HG03432 (cell line): ENCODE measurements around the gene SPRYD3.
"Not testable (repeated sequence)": the region's sequence is repeated elsewhere in the genome, so short reads cannot be mapped to it uniquely, and the experiment has no call there.

ENCODE experiments used
- ATAC-seq: cut with Tn5 transposase; IDR thresholded peaks from one replicate; pipeline ENCODE4 v1.9.1; 2021; ENCODE audit warnings: mild to moderate bottlenecking, moderate library complexity; ENCODE audit not compliant: unreplicated experiment

Gene SPRYD3

DNA sequence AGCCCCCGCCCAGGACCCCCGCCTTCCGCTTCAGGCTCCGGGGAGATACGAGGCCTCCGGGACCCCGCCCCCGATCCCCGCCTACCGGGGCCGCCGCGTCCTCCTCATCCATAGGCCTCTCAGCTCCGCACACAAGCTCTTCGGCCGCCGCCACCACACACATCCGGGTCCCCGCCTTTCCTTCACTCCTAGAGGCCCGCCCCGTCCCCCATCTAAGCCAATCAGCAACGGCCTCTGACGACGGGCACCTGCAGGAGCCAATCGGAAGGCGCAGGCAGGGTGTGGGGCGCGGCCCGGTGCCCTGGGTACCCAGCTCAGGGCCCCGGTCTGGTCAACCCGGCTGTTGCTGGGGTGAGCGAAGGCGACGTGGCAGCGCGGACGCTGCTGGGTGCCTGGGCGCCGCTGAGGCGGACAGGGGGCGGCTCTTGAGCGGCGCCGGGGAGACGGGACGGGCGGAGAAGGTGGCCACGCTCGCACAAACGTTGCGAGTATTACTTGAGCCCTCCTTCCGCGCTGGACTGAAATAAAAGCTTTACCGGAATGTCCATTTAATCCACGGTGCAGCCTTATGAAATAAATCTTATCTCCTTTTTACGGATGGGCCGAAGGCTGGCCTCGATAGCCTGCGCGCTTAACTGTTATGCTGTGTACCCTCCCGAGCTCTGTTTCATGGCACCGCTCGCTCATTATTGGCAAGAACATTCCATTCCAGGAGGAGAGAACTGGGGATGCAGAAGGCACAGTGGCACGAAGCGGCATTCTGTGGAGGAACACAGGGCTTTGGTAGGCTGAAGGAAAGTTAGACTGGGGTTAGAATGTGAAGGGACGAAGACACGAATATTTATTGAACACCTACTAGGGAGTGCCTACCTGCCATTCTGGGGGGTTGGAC is at the start of gene SPRYD3:
SPRYD3 (minus strand) TSS at position 165 of the 892 bp plus-strand sequence; CDS start at position 108, 57 bp downstream.
- peak; percentile 99 for ATAC-seq

GRCh38 chr12:53127169-53127568 is 48.0 kb upstream of the SPRYD3 start:
- ATAC-seq = no peak

GRCh38 chr12:53124352-53124723 is 45.1 kb upstream of the SPRYD3 start:
- ATAC-seq = no peak

DNA sequence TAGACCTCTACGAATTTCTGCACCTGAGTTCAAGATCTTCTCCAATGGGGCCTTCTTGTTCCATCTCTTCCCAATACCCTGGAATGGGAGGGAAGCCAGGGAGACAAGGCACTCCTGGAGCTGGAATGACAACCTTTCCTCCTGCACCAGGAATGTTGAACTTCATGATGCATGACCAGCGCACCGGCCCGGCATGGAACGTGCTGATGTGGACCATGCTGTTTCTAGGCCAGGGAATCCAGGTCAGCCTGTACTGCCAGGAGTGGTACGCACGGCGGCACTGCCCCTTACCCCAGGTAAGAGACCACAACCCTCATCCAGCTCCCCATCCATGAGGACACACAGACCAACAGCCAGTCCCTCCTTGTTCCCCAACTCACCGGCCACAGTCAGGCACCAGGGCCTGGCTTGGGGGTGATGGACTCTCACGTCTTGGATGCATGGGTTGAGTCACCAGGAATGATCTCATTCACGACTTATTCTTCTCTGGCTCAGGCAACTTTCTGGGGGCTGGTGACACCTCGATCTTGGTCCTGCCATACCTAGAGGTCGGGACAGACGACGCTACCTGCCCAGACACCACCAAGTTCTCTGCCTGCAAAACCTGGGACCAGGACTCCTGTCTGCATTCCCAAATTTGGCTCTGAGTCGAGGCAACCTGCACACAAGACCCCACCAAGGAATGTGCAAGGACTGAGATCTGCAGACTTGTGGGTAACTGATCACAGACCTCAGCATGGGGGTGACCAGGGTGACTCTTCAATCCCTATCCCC is 44.6 kb upstream of the SPRYD3 start:
- no peak for ATAC-seq

GRCh38 chr12:53122961-53123468 is 43.8 kb upstream of the SPRYD3 start:
- no peak for ATAC-seq

GRCh38 chr12:53120685-53121525 is 41.7 kb upstream of the SPRYD3 start:
- no peak for ATAC-seq

GRCh38 chr12:53118751-53119300 is 39.6 kb upstream of the SPRYD3 start:
- ATAC-seq = no peak

DNA sequence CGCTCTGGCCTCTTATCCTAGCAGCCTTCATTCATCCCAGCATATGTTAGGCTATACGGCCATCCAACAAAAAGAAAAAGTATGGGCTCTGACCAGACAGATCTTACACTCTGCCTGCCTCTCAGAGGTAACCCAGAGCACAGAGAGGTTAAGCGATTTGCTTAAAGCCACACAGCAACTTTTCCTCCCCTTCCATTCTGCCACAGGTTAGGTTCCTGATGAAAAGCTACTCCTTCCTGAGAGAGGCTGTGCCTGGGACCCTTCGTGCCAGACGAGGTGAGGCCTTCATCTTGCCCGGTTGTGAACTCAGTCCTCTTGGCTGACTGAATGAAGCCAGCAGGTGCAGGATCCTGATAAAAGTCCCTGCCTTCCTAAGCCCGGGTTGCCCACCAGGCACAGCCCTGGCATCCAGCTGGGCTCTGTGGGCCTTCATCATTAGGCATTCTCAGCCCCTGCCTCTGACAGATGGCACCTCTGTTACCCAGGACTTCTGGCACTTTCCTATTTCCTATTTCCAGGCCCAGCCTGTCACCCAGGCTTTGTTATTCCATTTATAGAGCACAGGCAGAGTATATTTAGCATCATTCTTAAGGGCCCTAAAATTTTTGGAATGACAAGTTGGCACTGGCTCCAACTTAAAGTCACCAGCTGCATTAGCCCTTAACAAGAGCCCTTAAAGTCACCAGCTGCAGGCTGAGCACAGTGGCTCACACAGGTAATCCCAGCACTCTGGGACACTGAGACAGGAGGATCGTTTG is 36.9 kb upstream of the SPRYD3 start:
- no peak for ATAC-seq

- no peak for ATAC-seq
These were observed 36.1 kb upstream of the SPRYD3 start for GRCh38 chr12:53115112-53115890.

DNA sequence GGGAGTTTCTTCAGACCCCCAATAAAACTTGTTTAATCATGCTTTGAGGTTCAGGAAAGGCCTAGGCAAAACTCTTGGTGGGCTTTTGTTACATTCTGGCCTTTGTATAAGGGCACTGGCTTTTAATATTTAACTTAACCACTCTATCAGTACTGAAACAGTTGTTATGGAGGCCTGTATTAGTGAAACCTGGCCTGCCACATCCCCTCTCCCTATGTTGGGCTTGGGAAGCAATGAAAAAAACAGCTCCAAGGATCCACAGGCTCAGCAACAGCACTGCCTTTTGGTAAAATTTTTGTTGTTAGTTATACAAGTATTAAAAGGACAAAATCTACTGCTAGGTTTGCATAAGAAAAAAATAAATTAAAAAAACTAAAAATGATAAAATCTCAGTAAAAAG is 34.8 kb upstream of the SPRYD3 start:
- no peak for ATAC-seq

- no peak for ATAC-seq
These were observed 34.0 kb upstream of the SPRYD3 start for GRCh38 chr12:53113136-53113705.

DNA sequence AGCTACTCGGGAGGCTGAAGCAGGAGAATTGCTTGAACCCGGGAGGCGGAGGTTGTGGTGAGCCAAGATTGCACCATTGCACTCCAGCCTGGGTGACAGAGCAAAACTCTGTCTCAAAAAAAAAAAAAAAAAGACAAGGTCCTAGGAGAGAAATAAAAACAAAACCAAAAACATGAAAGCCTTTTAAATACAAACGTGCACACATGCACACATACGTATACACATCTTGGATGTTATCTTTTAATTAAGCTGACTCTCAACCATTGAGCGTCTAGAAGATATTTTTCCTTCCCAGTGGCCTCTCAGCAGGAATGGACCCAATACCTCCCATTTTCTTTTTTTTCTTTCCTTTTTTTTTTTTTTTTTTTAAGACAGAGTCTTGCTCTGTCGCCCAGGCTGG is 33.2 kb upstream of the SPRYD3 start:
- ATAC-seq = not testable (repeated sequence)

GRCh38 chr12:53107122-53107521 is 27.9 kb upstream of the SPRYD3 start:
- ATAC-seq = no peak

DNA sequence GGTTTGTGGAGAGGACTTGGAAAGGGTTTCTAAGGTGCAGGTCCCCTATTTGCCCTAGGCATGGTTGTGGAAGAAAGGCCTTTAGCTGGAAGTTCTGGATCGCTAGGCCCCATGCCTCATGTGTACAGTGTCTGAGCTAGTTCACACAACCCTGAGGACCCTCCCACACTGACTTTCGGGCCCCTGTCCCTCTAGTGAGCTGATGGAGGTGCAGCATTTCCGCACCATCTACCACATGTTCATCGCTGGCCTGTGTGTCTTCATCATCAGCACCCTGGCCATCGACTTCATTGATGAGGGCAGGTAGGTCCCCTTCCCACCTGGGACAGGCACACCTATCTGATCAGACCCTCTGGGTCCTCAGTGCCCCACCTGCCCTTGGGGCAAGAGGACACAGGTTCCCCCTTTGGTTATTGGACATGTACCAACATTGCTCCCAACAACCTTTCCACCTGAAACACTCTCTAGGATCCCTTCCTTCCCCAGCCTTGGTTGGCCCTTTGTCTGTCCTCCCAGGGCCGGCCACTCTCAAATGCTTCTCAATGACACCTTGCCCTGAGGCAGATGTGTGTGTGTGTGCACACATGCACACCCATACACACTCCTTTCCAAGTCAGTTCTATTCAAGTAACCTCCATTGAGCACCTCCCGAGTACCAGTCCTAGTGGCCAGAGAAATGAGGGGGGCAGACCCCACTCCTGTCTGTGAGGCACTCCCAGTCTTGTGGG is 26.7 kb upstream of the SPRYD3 start:
- ATAC-seq = no peak

- no peak for ATAC-seq
These were observed 26.1 kb upstream of the SPRYD3 start for GRCh38 chr12:53105256-53105655.

- no peak for ATAC-seq
These were observed 24.7 kb upstream of the SPRYD3 start for GRCh38 chr12:53103860-53104305.

GRCh38 chr12:53102883-53103807 is 24.0 kb upstream of the SPRYD3 start, which contains the start of gene SOAT2:
Gene SOAT2, plus strand, starts transcription at chr12:53103486. Its CDS starts 92 bp downstream, at chr12:53103578.
- ATAC-seq = peak; percentile 68
